ENCODE results near the gene GUF1.

DNA sequence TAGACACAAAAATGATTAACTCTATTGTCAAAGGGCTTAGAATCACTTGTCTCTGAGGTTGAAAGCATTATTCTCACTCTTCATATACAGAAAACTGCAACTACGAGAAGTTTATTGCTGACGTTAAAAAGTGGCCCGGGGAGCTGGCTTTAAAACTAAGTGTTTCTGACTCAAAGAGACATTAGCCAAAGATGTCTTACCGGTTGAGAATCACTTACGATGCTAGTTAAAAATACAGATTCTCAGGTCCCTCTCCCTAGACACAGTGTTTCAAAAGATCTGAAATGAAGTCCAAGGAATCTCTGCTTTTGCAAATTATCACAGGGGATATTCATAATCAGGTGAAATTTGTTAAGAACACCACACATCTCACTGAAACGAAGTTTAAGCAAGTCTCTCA, 46.9 kb downstream of the GUF1 start:
- TF ChIP-seq POLR2A (IDR thresholded peaks at IDR 0.05), result no peak
- TF ChIP-seq, protein P1, sequence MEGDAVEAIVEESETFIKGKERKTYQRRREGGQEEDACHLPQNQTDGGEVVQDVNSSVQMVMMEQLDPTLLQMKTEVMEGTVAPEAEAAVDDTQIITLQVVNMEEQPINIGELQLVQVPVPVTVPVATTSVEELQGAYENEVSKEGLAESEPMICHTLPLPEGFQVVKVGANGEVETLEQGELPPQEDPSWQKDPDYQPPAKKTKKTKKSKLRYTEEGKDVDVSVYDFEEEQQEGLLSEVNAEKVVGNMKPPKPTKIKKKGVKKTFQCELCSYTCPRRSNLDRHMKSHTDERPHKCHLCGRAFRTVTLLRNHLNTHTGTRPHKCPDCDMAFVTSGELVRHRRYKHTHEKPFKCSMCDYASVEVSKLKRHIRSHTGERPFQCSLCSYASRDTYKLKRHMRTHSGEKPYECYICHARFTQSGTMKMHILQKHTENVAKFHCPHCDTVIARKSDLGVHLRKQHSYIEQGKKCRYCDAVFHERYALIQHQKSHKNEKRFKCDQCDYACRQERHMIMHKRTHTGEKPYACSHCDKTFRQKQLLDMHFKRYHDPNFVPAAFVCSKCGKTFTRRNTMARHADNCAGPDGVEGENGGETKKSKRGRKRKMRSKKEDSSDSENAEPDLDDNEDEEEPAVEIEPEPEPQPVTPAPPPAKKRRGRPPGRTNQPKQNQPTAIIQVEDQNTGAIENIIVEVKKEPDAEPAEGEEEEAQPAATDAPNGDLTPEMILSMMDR (IDR thresholded peaks at IDR 0.05), result no peak

All from suprapubic skin (tissue), 3 donors.